H1 (cell line): Measurements from ENCODE around the gene ORMDL3. TPM values are rescaled to one million over a fixed set of nuclear protein-coding genes. Genes with fewer than 3 reads are reported as not detected.

ENCODE experiments used
- CTCF ChIA-PET: fragments of 300-600 bp; sonication (Branson Sonifier 250); formaldehyde crosslinking; loops from one replicate; lab custom pipeline; 2021; ENCODE audit not compliant: partially characterized antibody; lab: Charles Lee
- POLR2A ChIA-PET: fragments of 300-600 bp; sonication (Branson Sonifier 250); formaldehyde crosslinking; loops from one replicate; lab custom pipeline; 2021; ENCODE audit warnings: inconsistent platforms; ENCODE audit not compliant: partially characterized antibody; lab: Charles Lee
- DNase-seq, 2 experiments: peaks; one replicate each; pipeline versions ENCODE4 v3.0.0 to v3.0.0-alpha.2; 2010 to 2022; ENCODE audit warnings: low spot score in 2 of 2, low read depth in 1 of 2, mixed read lengths in 1 of 2
- FAIRE-seq: peaks from 2 replicates; lab custom pipeline; 2011; peaks lifted over from hg19 to GRCh38; lab: Jason Lieb, UNC
- H2AFZ ChIP-seq: 2 replicates; pipeline ENCODE4 v1.8.1; 2012; ENCODE audit warnings: low read length, inconsistent platforms
- H2AK5ac ChIP-seq: 2 replicates; pipeline ENCODE4 v1.6.1; 2013; ENCODE audit warnings: low read depth, low read length
- H2BK120ac ChIP-seq: replicated peaks from 2 replicates; pipeline ENCODE3; 2013; ENCODE audit warnings: low read depth, low read length, inconsistent platforms
- H2BK12ac ChIP-seq: 2 replicates; pipeline ENCODE4 v1.6.1; 2013; ENCODE audit warnings: low read depth, low read length
- H2BK15ac ChIP-seq: 2 replicates; pipeline ENCODE4 v1.6.1; 2013; ENCODE audit warnings: low read length
- H2BK20ac ChIP-seq: 2 replicates; pipeline ENCODE4 v1.6.1; 2013; ENCODE audit warnings: low read length
- H2BK5ac ChIP-seq: 2 replicates; pipeline ENCODE4 v1.6.1; 2013; ENCODE audit warnings: low read depth, low read length
- H3K14ac ChIP-seq: 2 replicates; pipeline ENCODE4 v1.6.1; 2013; ENCODE audit warnings: inconsistent platforms; ENCODE audit not compliant: insufficient read length
- H3K18ac ChIP-seq: 2 replicates; pipeline ENCODE4 v1.6.1; 2013; ENCODE audit warnings: low read length; ENCODE audit errors: extremely low read depth
- H3K23ac ChIP-seq: 2 replicates; pipeline ENCODE4 v1.6.1; 2013; ENCODE audit warnings: inconsistent platforms; ENCODE audit not compliant: insufficient read length
- H3K23me2 ChIP-seq: 2 replicates; pipeline ENCODE4 v1.6.1; 2013; ENCODE audit warnings: low read depth, low read length
- H3K27ac ChIP-seq: 2 replicates; pipeline ENCODE4 v1.6.1; 2011; ENCODE audit warnings: low read depth, low read length, inconsistent platforms
- H3K27me3 ChIP-seq, 4 experiments: replicated peaks in 1 of 4; 1 replicate in 1 of 4; 2 replicates in 3 of 4; pipeline versions ENCODE4 v1.6.1 to v1.8.1; 2011 to 2013; ENCODE audit warnings: low read length in 3 of 4, mild to moderate bottlenecking in 3 of 4, inconsistent platforms in 2 of 4, mixed read lengths in 2 of 4, moderate library complexity in 1 of 4; ENCODE audit not compliant: control insufficient read depth in 3 of 4, insufficient read depth in 3 of 4; ENCODE audit errors: extremely low read depth in 1 of 4
- H3K36me3 ChIP-seq, 4 experiments: 2 replicates each; pipeline versions ENCODE4 v1.6.1 to v1.8.1; 2011 to 2013; ENCODE audit warnings: mild to moderate bottlenecking in 4 of 4, low read length in 3 of 4, moderate library complexity in 2 of 4, control low read depth in 1 of 4, inconsistent platforms in 1 of 4; ENCODE audit not compliant: insufficient read depth in 4 of 4, control insufficient read depth in 2 of 4
- H3K4ac ChIP-seq: replicated peaks from 2 replicates; pipeline ENCODE3; 2013; ENCODE audit warnings: low read length, low read depth, mixed read lengths, inconsistent platforms; ENCODE audit not compliant: insufficient read length
- H3K4me1 ChIP-seq, 4 experiments: replicated peaks in 1 of 4; 1 replicate in 1 of 4; 2 replicates in 3 of 4; pipeline versions ENCODE4 v1.6.1 to v1.8.1; 2011 to 2013; ENCODE audit warnings: low read length in 3 of 4, inconsistent platforms in 2 of 4, mixed read lengths in 1 of 4; ENCODE audit not compliant: insufficient read depth in 4 of 4, control insufficient read depth in 3 of 4
- H3K4me2 ChIP-seq, 2 experiments: 2 replicates each; pipeline versions ENCODE4 v1.6.1 to v1.8.1; 2011 to 2013; ENCODE audit warnings: low read depth in 2 of 2, low read length in 2 of 2, control low read depth in 1 of 2, inconsistent platforms in 1 of 2, mild to moderate bottlenecking in 1 of 2; ENCODE audit not compliant: insufficient read depth in 1 of 2
- H3K4me3 ChIP-seq, 4 experiments: fragments of 200-600, 300-600 bp in 1 of 4; sonication (generic), shearing (Covaris generic), sonication (Bioruptor Twin) in 1 of 4; 2 replicates each; pipeline versions ENCODE4 v1.5.1 to v1.8.1; 2011 to 2016; ENCODE audit warnings: low read length in 4 of 4, low read depth in 3 of 4, control low read depth in 2 of 4, inconsistent platforms in 2 of 4, mild to moderate bottlenecking in 2 of 4, mixed read lengths in 1 of 4, moderate library complexity in 1 of 4; ENCODE audit not compliant: insufficient read depth in 2 of 4; ENCODE audit errors: extremely low read depth in 1 of 4
- H3K56ac ChIP-seq: replicated peaks from 2 replicates; pipeline ENCODE3; 2013; ENCODE audit warnings: low read depth, mild to moderate bottlenecking, mixed read lengths, low read length, inconsistent platforms; ENCODE audit not compliant: insufficient read length
- H3K79me1 ChIP-seq: 2 replicates; pipeline ENCODE4 v1.6.1; 2013; ENCODE audit warnings: low read depth, low read length, control low read depth
- H3K79me2 ChIP-seq, 2 experiments: 2 replicates each; pipeline versions ENCODE4 v1.6.1 to v1.8.1; 2012 to 2013; ENCODE audit warnings: low read length in 2 of 2, mild to moderate bottlenecking in 2 of 2, inconsistent platforms in 1 of 2; ENCODE audit not compliant: insufficient read depth in 2 of 2, control insufficient read depth in 1 of 2
- H3K9ac ChIP-seq, 4 experiments: replicated peaks in 1 of 4; 1 replicate in 1 of 4; 2 replicates in 3 of 4; pipeline versions ENCODE4 v1.6.1 to v1.8.1; 2011 to 2013; ENCODE audit warnings: low read depth in 3 of 4, low read length in 3 of 4, control low read depth in 2 of 4, mild to moderate bottlenecking in 2 of 4, moderate library complexity in 2 of 4, inconsistent platforms in 1 of 4; ENCODE audit errors: extremely low read depth in 1 of 4
- H3K9me3 ChIP-seq, 2 experiments: 2 replicates each; pipeline versions ENCODE4 v1.6.1 to v1.8.1; 2012 to 2013; ENCODE audit warnings: mild to moderate bottlenecking in 2 of 2, moderate library complexity in 2 of 2, control low read depth in 1 of 2, inconsistent platforms in 1 of 2, low read depth in 1 of 2, low read length in 1 of 2, mixed read lengths in 1 of 2; ENCODE audit not compliant: insufficient read depth in 2 of 2
- H4K20me1 ChIP-seq, 2 experiments: replicated peaks in 1 of 2; 2 replicates each; pipeline versions ENCODE3 to v1.8.1; 2011 to 2013; ENCODE audit warnings: inconsistent platforms in 2 of 2, low read length in 2 of 2, mild to moderate bottlenecking in 1 of 2; ENCODE audit not compliant: insufficient read depth in 2 of 2, control insufficient read depth in 1 of 2
- H4K5ac ChIP-seq: 2 replicates; pipeline ENCODE4 v1.6.1; 2013; ENCODE audit warnings: low read length, low read depth, mixed read lengths, inconsistent platforms; ENCODE audit not compliant: insufficient read length
- H4K8ac ChIP-seq: 2 replicates; pipeline ENCODE4 v1.8.0; 2013; ENCODE audit warnings: mild to moderate bottlenecking, moderate library complexity, low read length, inconsistent platforms; ENCODE audit not compliant: insufficient read depth; ENCODE audit errors: extremely low read depth
- H4K91ac ChIP-seq: replicated peaks from 2 replicates; pipeline ENCODE3; 2013; ENCODE audit warnings: low read length, mixed read lengths, inconsistent platforms; ENCODE audit not compliant: insufficient read length
- CHD1 ChIP-seq: IDR thresholded peaks from 2 replicates; pipeline ENCODE4 v1.6.1; 2012; ENCODE audit warnings: low read depth, low read length, improper control_type of control experiment
- HDAC6 ChIP-seq: IDR thresholded peaks from one replicate; pipeline ENCODE4 v1.7.1; 2012; ENCODE audit warnings: low read depth, mild to moderate bottlenecking, inconsistent platforms, low read length, moderate library complexity
- MAFK ChIP-seq: IDR thresholded peaks from 2 replicates; pipeline ENCODE4 v1.6.1; 2012; ENCODE audit warnings: low read depth, mild to moderate bottlenecking, improper control_type of control experiment, low read length
- SIRT6 ChIP-seq: IDR thresholded peaks from one replicate; pipeline ENCODE4 v1.7.1; 2012; ENCODE audit warnings: low read length, inconsistent platforms
- WGBS, 2 experiments: shearing (Covaris generic) in 1 of 2; methylation state at CpG; one replicate each; pipeline versions ENCODE4 v1.1.6 to v1.1.7; 2013 to 2015; ENCODE audit warnings: low lambda C conversion rate in 2 of 2, mixed read lengths in 2 of 2, inconsistent platforms in 1 of 2, low coverage in 1 of 2, missing lambda C conversion rate in 1 of 2; ENCODE audit not compliant: insufficient replicate concordance in 2 of 2, insufficient coverage in 1 of 2, insufficient read length in 1 of 2; ENCODE audit errors: extremely low coverage in 1 of 2, missing lambda C conversion rate in 1 of 2; 5-methylcytosine and 5-hydroxymethylcytosine counted together
- polyA plus RNA-seq, 7 experiments: library from polyadenylated mRNA; depleted of rRNA in 3 of 7; stranded (reverse) in 5 of 7; unstranded in 2 of 7; fragments of >200 nt in 5 of 7; fragments of 200-250 nt in 2 of 7; gene quantifications; 1 replicate in 5 of 7; 2 replicates in 1 of 7; 4 replicates in 1 of 7; pipeline versions ENCODE4 v1.2.1 to v1.2.3, GENCODE V29; 2011 to 2013; ENCODE audit warnings: missing spikeins in 2 of 7, mixed read lengths in 2 of 7
- total RNA-seq: library from RNA; stranded (reverse); fragmentation: NEBNext Ultra II Directional; extraction: Animal tissue kit (Norgen Biotek cat#: 25700); gene quantifications from 2 replicates; pipeline ENCODE4 v1.2.1, GENCODE V29; 2021
- TF ChIP-seq, protein P1 (sequence below): IDR thresholded peaks from 2 replicates; pipeline ENCODE4 v1.6.1; 2012; ENCODE audit warnings: inconsistent platforms

The ORMDL3 gene
- total and polyA plus RNA-seq, 2 of the 8 experiments (the other 6 are each of a cell fraction or from before 2014, with no cell fraction given) = 50.4 to 108 TPM

GRCh38 chr17:39919087-39919683 is 8.2 kb downstream of the ORMDL3 start:
- H2AK5ac ChIP-seq = no peak overlapping the region
- CTCF ChIA-PET = interaction anchor here (1.0 to 1.9 kb wide), 3 partner anchors 20 to 46 kb away, joined by 3 to 7 read pairs (median 4); no protein-coding TSS in a partner anchor
- TF ChIP-seq CHD1 (no peak), SIRT6 (no peak), MAFK (no peak), HDAC6 (no peak)
- TF ChIP-seq, protein P1, sequence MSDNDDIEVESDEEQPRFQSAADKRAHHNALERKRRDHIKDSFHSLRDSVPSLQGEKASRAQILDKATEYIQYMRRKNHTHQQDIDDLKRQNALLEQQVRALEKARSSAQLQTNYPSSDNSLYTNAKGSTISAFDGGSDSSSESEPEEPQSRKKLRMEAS = no peak
- no peak overlapping the region for H3K56ac ChIP-seq
- no peak overlapping the region for H4K5ac ChIP-seq
- H4K91ac ChIP-seq = no peak overlapping the region
- H3K14ac ChIP-seq = no peak overlapping the region
- no peak overlapping the region for H2BK120ac ChIP-seq
- peaks cover 0 to 2% (median under 1%) of the 10 kb centered on the region in 4 experiments; a peak in 3 of 7 replicates for H3K4me1 ChIP-seq
- no peak overlapping the region for H3K4me3 ChIP-seq
- H2BK20ac ChIP-seq = no peak overlapping the region
- no peaks in the 10 kb centered on the region for H3K9me3 ChIP-seq
- H3K79me1 ChIP-seq = no peaks in the 10 kb centered on the region
- peaks cover 13 to 24% (median 20%) of the 10 kb centered on the region in 4 experiments; a peak in 7 of 8 replicates for H3K36me3 ChIP-seq
- H3K23ac ChIP-seq = no peak overlapping the region
- DNase-seq (no peak), FAIRE-seq (no peak)
- H3K27ac ChIP-seq = no peak overlapping the region
- POLR2A ChIA-PET = interaction anchor here (0.9 kb wide), 1 partner anchor 87 kb away, joined by 5 read pairs; no protein-coding TSS in a partner anchor
- 94% methylated on average over 7 of the region's 9 CpGs; no CpG with 5 or more reads in 1 of the 2 experiments for WGBS, 2 experiments
- H3K4me2 ChIP-seq = no peak overlapping the region
- H3K18ac ChIP-seq = no peak overlapping the region
- H4K20me1 ChIP-seq = peaks cover 4 to 8% of the 10 kb centered on the region in 2 experiments
- H3K4ac ChIP-seq = no peak overlapping the region
- H2BK15ac ChIP-seq = no peak overlapping the region
- no peak overlapping the region for H4K8ac ChIP-seq
- no peak overlapping the region for H2BK12ac ChIP-seq
- peaks cover 0 to 2% of the 10 kb centered on the region in 2 experiments; a peak in 1 of 4 replicates for H3K79me2 ChIP-seq
- no peaks in the 10 kb centered on the region for H3K23me2 ChIP-seq
- H3K27me3 ChIP-seq = no peaks in the 10 kb centered on the region
- H2AFZ ChIP-seq = no peak overlapping the region
- H3K9ac ChIP-seq = no peak overlapping the region
- H2BK5ac ChIP-seq = no peak overlapping the region
